ENCODE results near the gene CCNH. TPM values are rescaled to one million over a fixed set of nuclear protein-coding genes. Genes with fewer than 3 reads are reported as not detected.

Gene CCNH
- total and polyA plus RNA-seq, 2 experiments from 2014 or later, result 74.4 to 80.2 TPM

- no peaks in the 10 kb centered on the region for H3K4me1 Mint-ChIP-seq
- ATAC-seq (no peak), DNase-seq (ENCODE audit: low spot score) (no peak)
- no peaks in the 10 kb centered on the region for H4K20me1 ChIP-seq (replicated peaks; ENCODE audit: insufficient read depth)
- H3K27ac Mint-ChIP-seq, result no peak overlapping the region
- no peaks in the 10 kb centered on the region for H3K79me2 ChIP-seq (replicated peaks; ENCODE audit: insufficient read depth)
- no peak overlapping the region for H2AFZ ChIP-seq
- H3K36me3 Mint-ChIP-seq (ENCODE audit: low read depth), result no peaks in the 10 kb centered on the region
- no peaks in the 10 kb centered on the region for H3F3A ChIP-seq (replicated peaks; ENCODE audit: low read depth)
- no peak overlapping the region for H3K27ac ChIP-seq (ENCODE audit: low read depth)
- H3K9me2 ChIP-seq (ENCODE audit: insufficient read depth), result peaks cover 5% of the 10 kb centered on the region; the same call in 1 of the 2 replicates
- no peak overlapping the region for H3K4me2 ChIP-seq
- H3K4me3 ChIP-seq, result no peak overlapping the region
- TF ChIP-seq ZNF462 (CRISPR knock-in tag; IDR thresholded peaks at IDR 0.05) (no peak), ZNF331 (CRISPR knock-in tag; IDR thresholded peaks at IDR 0.05; ENCODE audit: low read depth) (no peak), NANOG (IDR thresholded peaks at IDR 0.05; ENCODE audit: borderline replicate concordance) (no peak), ETS1 (IDR thresholded peaks at IDR 0.05) (no peak), ZNF114 (CRISPR knock-in tag; IDR thresholded peaks at IDR 0.05) (no peak)
- H3K36me3 ChIP-seq (ENCODE audit: insufficient read depth), result no peaks in the 10 kb centered on the region
- H3K9me3 Mint-ChIP-seq, result peaks cover 3% of the 10 kb centered on the region; the same call in 1 of the 3 replicates
- H3K4me1 ChIP-seq (ENCODE audit: insufficient read depth), result no peaks in the 10 kb centered on the region
- H3K27me3 Mint-ChIP-seq (ENCODE audit: insufficient read depth, low read depth, poor library complexity), result peaks cover 3% of the 10 kb centered on the region
- H3K4me3 Mint-ChIP-seq, result no peak overlapping the region
- no peaks in the 10 kb centered on the region for H3K27me3 ChIP-seq (ENCODE audit: insufficient read depth)
These were observed 22.5 kb upstream of the CCNH start for GRCh38 chr5:87435144-87435694.

All from GM23338 (cell line).